HepG2 (cell line): ENCODE data around the gene AP4M1. TPM values are rescaled to one million over a fixed set of nuclear protein-coding genes. Genes with fewer than 3 reads are reported as not detected.

Experiments used
- AGO1 ChIP-seq: fragments of 200-400 bp; formaldehyde crosslinking; IDR thresholded peaks from 2 replicates; pipeline ENCODE4 v1.6.1; 2017; ENCODE audit warnings: mild to moderate bottlenecking, low read depth, low read length, moderate library complexity; ENCODE audit not compliant: poor library complexity, severe bottlenecking
- ARID4A ChIP-seq: sonication (generic); formaldehyde crosslinking; IDR thresholded peaks from 2 replicates; pipeline ENCODE4 v1.5.0; 2020; ENCODE audit warnings: mild to moderate bottlenecking, missing genetic modification reagents, borderline replicate concordance
- ARNTL ChIP-seq: sonication (generic); formaldehyde crosslinking; IDR thresholded peaks from 2 replicates; pipeline ENCODE4 v1.4.0; 2020; ENCODE audit warnings: mild to moderate bottlenecking, missing genetic modification reagents
- CBX2 ChIP-seq, 2 experiments: fragments of 200-600 bp in 1 of 2; sonication (generic); formaldehyde crosslinking in 1 of 2; IDR thresholded peaks; 2 replicates each; pipeline versions ENCODE4 v1.7.0 to v1.8.1; 2018 to 2022; ENCODE audit warnings: low read depth in 2 of 2, low read length in 1 of 2, mild to moderate bottlenecking in 1 of 2, missing genetic modification reagents in 1 of 2
- CHD4 ChIP-seq: fragments of 200-600 bp; sonication (generic); IDR thresholded peaks from 2 replicates; pipeline ENCODE4 v1.7.0; 2017; ENCODE audit warnings: mild to moderate bottlenecking, low read length, borderline replicate concordance
- EZH2 ChIP-seq: conservative IDR thresholded peaks from 2 replicates; pipeline ENCODE4 v1.6.1; 2012; ENCODE audit warnings: mild to moderate bottlenecking, low read depth, low read length, moderate library complexity
- GMEB2 ChIP-seq: IDR thresholded peaks from 2 replicates; pipeline ENCODE4 v1.6.1; 2016; ENCODE audit warnings: missing biosample characterization, missing genetic modification reagents, low read depth
- JUND ChIP-seq: sonication (generic); formaldehyde crosslinking; IDR thresholded peaks from 2 replicates; pipeline ENCODE4 v1.8.0; 2022; ENCODE audit warnings: mild to moderate bottlenecking, missing genetic modification reagents
- MTF1 ChIP-seq: sonication (generic); formaldehyde crosslinking; IDR thresholded peaks from 2 replicates; pipeline ENCODE4 v1.5.0; 2020; ENCODE audit warnings: missing genetic modification reagents
- MXD3 ChIP-seq: IDR thresholded peaks from 2 replicates; pipeline ENCODE4 v1.6.1; 2016; ENCODE audit warnings: mild to moderate bottlenecking, missing biosample characterization, missing genetic modification reagents
- NONO ChIP-seq, 2 experiments: fragments of 450-650 bp in 1 of 2; sonication (generic) in 1 of 2; formaldehyde crosslinking in 1 of 2; IDR thresholded peaks in 1 of 2; conservative IDR thresholded peaks in 1 of 2; 2 replicates each; pipeline versions ENCODE4 v1.6.1 to v1.8.0; 2017 to 2022; ENCODE audit warnings: mild to moderate bottlenecking in 1 of 2, missing genetic modification reagents in 1 of 2, moderate library complexity in 1 of 2
- RFX5 ChIP-seq: IDR thresholded peaks from 2 replicates; pipeline ENCODE4 v1.6.1; 2011; ENCODE audit warnings: low read depth, low read length, improper control_type of control experiment
- ZKSCAN5 ChIP-seq: sonication (generic); formaldehyde crosslinking; IDR thresholded peaks from 2 replicates; pipeline ENCODE4 v1.5.1; 2020; ENCODE audit warnings: mild to moderate bottlenecking, missing genetic modification reagents
- ZNF383 ChIP-seq: sonication (generic); formaldehyde crosslinking; IDR thresholded peaks from 2 replicates; pipeline ENCODE4 v1.4.0; 2020; ENCODE audit warnings: missing genetic modification reagents, mild to moderate bottlenecking, borderline replicate concordance
- ZNF549 ChIP-seq: sonication (generic); formaldehyde crosslinking; IDR thresholded peaks from 2 replicates; pipeline ENCODE4 v1.5.0; 2020; ENCODE audit warnings: missing genetic modification reagents
- ZNF800 ChIP-seq: sonication (generic); formaldehyde crosslinking; IDR thresholded peaks from 2 replicates; pipeline ENCODE4 v1.4.0; 2020; ENCODE audit warnings: missing genetic modification reagents
- ZNF816 ChIP-seq: sonication (generic); formaldehyde crosslinking; IDR thresholded peaks from 2 replicates; pipeline ENCODE4 v1.8.0; 2022; ENCODE audit warnings: missing genetic modification reagents, mild to moderate bottlenecking, borderline replicate concordance
- polyA plus RNA-seq, 8 experiments: library from polyadenylated mRNA; depleted of rRNA in 3 of 8; stranded (reverse) in 7 of 8; unstranded in 1 of 8; fragments of >200 nt; fragmentation: Illumina TruSeq in 4 of 8; extraction: Trizol in 4 of 8; gene quantifications; 2 replicates each; pipeline versions ENCODE4 v1.2.1 to v1.2.3, GENCODE V29; 2011 to 2016; ENCODE audit warnings: low read depth in 4 of 8, missing spikeins in 1 of 8, mixed read lengths in 1 of 8; ENCODE audit not compliant: insufficient read depth in 1 of 8
- total RNA-seq, 5 experiments: library from RNA; depleted of rRNA; stranded (reverse); fragments of >200 nt; fragmentation: Illumina TruSeq; extraction: Trizol; gene quantifications; 2 replicates each; pipeline ENCODE4 v1.2.3, GENCODE V29; 2016; ENCODE audit warnings: low read depth in 1 of 5

The AP4M1 gene
- total and polyA plus RNA-seq, 2 of the 13 experiments (the other 11 are each of a cell fraction or from before 2014, with no cell fraction given) = 6.3 to 9.7 TPM

- TF ChIP-seq RFX5 (peak; percentile 53; the same call in 1 of the 2 replicates), ZNF800 (CRISPR knock-in tag) (no peak), NONO (IDR thresholded peaks at IDR 0.05) (no peak), NONO (CRISPR knock-in tag; conservative IDR thresholded peaks at IDR 0.05) (peak; percentile 32), ARNTL (CRISPR knock-in tag) (peak; percentile 95), CBX2 (IDR thresholded peaks at IDR 0.05; ENCODE audit: low read depth, low read length) (no peak), CBX2 (CRISPR knock-in tag; IDR thresholded peaks at IDR 0.05; ENCODE audit: low read depth) (no peak), CHD4 (no peak), MXD3 (CRISPR knock-in tag) (no peak; the same call in none of the 2 replicates), JUND (CRISPR knock-in tag) (no peak), EZH2 (no peak), MTF1 (CRISPR knock-in tag) (no peak), ZNF549 (no peak), GMEB2 (CRISPR knock-in tag) (no peak), ZNF383 (CRISPR knock-in tag) (no peak), ARID4A (peak; percentile 72), ZNF816 (no peak), ZKSCAN5 (CRISPR knock-in tag) (no peak), AGO1 (peak; percentile 80)
Measured at GRCh38 chr7:100148559-100149328, 47.3 kb downstream of the AP4M1 start, which contains the start of gene LAMTOR4 (continued).
